ENCODE results near the gene SERINC2.

Gene SERINC2

GRCh38 chr1:31439276-31439675 lies 26.3 kb downstream of the SERINC2 start:
- Histone ChIP-seq H3K36me3 (no peaks in the 10 kb centered on the region), H3K4me1 (ENCODE audit: control insufficient read depth in 1 of 2, insufficient read depth in 1 of 2, low read depth in 1 of 2, low read length in 1 of 2) (no peaks in the 10 kb centered on the region), H3K9me3 (no peaks in the 10 kb centered on the region), H3K4me3 (ENCODE audit: low read depth in 1 of 2, low read length in 1 of 2) (no peak overlapping the region), H3K27ac (no peak overlapping the region), H3K27me3 (no peaks in the 10 kb centered on the region)
- no peak for TF ChIP-seq CTCF (IDR thresholded peaks at IDR 0.05)

DNA sequence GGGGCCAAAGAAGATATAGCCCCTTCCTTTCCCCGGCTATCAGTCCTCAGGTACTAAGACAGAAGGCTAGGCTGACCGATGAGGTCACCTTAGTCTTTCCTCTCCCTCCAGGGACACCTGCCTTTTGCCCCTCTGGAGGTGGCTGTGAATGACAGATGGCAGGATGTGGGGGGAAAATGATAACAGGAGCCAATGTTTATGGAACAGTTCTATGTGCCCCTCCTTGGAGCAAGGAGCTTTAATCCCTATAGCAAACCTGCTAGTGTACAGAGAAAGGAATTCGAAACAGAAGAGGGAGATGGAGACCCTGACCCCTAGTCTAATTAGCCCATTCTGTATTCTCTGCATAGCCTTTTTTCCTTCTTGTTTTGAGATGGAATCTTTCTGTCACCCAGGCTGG lies 28.1 kb downstream of the SERINC2 start:
- H3K4me3 ChIP-seq (ENCODE audit: low read depth in 1 of 2, low read length in 1 of 2), result no peak overlapping the region
- H3K4me1 ChIP-seq (ENCODE audit: control insufficient read depth in 1 of 2, insufficient read depth in 1 of 2, low read depth in 1 of 2, low read length in 1 of 2), result no peaks in the 10 kb centered on the region
- H3K27ac ChIP-seq, result no peak overlapping the region
- H3K27me3 ChIP-seq, result no peaks in the 10 kb centered on the region
- no peaks in the 10 kb centered on the region for H3K36me3 ChIP-seq
- no peaks in the 10 kb centered on the region for H3K9me3 ChIP-seq
- TF ChIP-seq CTCF (IDR thresholded peaks at IDR 0.05), result no peak

DNA sequence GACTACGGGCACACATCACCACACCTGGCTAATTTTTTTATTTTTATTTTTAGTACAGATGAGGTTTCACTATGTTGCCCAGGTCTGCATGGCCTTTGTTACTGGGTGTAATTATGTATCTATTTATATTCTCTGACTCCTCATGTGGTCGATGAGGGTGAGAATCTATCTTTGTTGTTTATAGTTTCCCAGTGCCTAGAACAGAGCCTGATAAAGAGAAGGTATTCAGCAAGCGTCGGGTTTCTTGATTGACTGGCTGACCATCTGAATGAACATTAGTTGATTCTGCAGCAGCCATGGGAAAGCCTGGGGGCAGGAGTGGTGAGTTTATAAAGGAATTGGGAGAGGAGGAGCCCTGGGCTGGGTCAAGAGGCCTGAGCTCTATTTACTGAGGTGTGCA lies 28.5 kb downstream of the SERINC2 start:
- Histone ChIP-seq H3K9me3 (no peaks in the 10 kb centered on the region), H3K36me3 (no peaks in the 10 kb centered on the region), H3K27me3 (no peaks in the 10 kb centered on the region), H3K27ac (no peak overlapping the region), H3K4me1 (ENCODE audit: control insufficient read depth in 1 of 2, insufficient read depth in 1 of 2, low read depth in 1 of 2, low read length in 1 of 2) (no peaks in the 10 kb centered on the region), H3K4me3 (ENCODE audit: low read depth in 1 of 2, low read length in 1 of 2) (no peak overlapping the region)
- no peak for TF ChIP-seq CTCF (IDR thresholded peaks at IDR 0.05)

DNA sequence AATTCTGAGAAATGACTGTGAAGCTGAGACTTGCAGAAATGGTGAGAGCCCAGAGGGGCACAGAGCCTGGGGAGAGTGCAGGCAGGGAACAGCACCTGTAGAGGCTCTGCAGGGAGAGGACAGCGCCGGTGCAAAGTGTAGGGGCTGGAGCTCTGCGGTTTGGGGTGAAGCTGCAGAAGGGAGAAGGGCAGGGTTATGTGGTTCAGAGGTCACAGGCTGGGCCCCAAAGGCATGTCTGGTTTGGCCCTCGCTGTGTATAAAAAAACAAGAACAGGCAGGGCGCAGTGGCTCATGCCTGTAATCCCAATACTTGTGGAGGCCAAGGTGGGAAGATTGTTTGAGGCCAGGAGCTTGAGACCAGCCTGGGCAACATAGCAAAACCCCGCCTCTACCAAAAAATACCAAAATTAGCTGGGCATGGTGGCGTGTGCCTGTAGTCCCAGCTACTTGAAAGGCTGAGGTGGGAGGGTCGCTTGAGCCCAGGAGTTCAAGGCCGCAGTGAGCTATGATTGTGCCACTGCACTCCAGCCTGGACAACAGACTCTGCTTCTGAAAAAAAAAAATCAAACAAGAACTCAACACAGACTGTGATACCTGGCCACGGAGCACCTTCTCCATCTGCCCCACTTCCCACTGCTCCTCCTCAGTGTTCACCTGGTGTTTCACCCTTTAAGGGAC lies 29.1 kb downstream of the SERINC2 start:
- no peaks in the 10 kb centered on the region for H3K36me3 ChIP-seq
- H3K4me3 ChIP-seq (ENCODE audit: low read depth in 1 of 2, low read length in 1 of 2), result no peak overlapping the region
- TF ChIP-seq CTCF (IDR thresholded peaks at IDR 0.05), result no peak
- H3K9me3 ChIP-seq, result no peaks in the 10 kb centered on the region
- no peak overlapping the region for H3K27ac ChIP-seq
- H3K27me3 ChIP-seq, result no peaks in the 10 kb centered on the region
- H3K4me1 ChIP-seq (ENCODE audit: control insufficient read depth in 1 of 2, insufficient read depth in 1 of 2, low read depth in 1 of 2, low read length in 1 of 2), result no peaks in the 10 kb centered on the region

- no peaks in the 10 kb centered on the region for H3K36me3 ChIP-seq
Measured at GRCh38 chr1:31442648-31442994, 29.6 kb downstream of the SERINC2 start.

More at GRCh38 chr1:31442648-31442994, 29.6 kb downstream of the SERINC2 start:
- Histone ChIP-seq H3K27me3 (no peaks in the 10 kb centered on the region), H3K9me3 (no peaks in the 10 kb centered on the region), H3K4me1 (ENCODE audit: control insufficient read depth in 1 of 2, insufficient read depth in 1 of 2, low read depth in 1 of 2, low read length in 1 of 2) (no peaks in the 10 kb centered on the region), H3K4me3 (ENCODE audit: low read depth in 1 of 2, low read length in 1 of 2) (no peak overlapping the region), H3K27ac (no peak overlapping the region)
- TF ChIP-seq CTCF (IDR thresholded peaks at IDR 0.05), result no peak

All from neutrophil (primary cell).